H1 (cell line): ENCODE results near the gene PITPNC1. TPM values are rescaled to one million over a fixed set of nuclear protein-coding genes. Genes with fewer than 3 reads are reported as not detected.
A peak's percentile ranks its signal among the peaks of the same experiment; 100 is the strongest.

Experiments used
- ATF3 ChIP-seq: IDR thresholded peaks from 2 replicates; pipeline ENCODE4 v1.6.1; 2011; ENCODE audit warnings: low read depth, mild to moderate bottlenecking, low read length; ENCODE audit not compliant: insufficient read depth
- CBX8 ChIP-seq: fragments of 300-800, 300-1000 bp; sonication (generic); IDR thresholded peaks from 2 replicates; pipeline ENCODE4 v1.7.1; 2016; ENCODE audit warnings: low read depth, low read length, borderline replicate concordance
- CREB1 ChIP-seq: IDR thresholded peaks from 2 replicates; pipeline ENCODE4 v1.6.1; 2012; ENCODE audit warnings: inconsistent platforms
- CTBP2 ChIP-seq: IDR thresholded peaks from 2 replicates; pipeline ENCODE4 v1.7.0; 2011; ENCODE audit warnings: borderline replicate concordance, mild to moderate bottlenecking, moderate library complexity, mixed read lengths, low read length; ENCODE audit not compliant: insufficient read depth, insufficient read length
- KDM5A ChIP-seq: fragments of 200-600 bp; IDR thresholded peaks from 2 replicates; pipeline ENCODE4 v1.7.1; 2012; ENCODE audit warnings: mild to moderate bottlenecking, low read length, inconsistent platforms, mixed read lengths
- MAFK ChIP-seq: IDR thresholded peaks from 2 replicates; pipeline ENCODE4 v1.6.1; 2012; ENCODE audit warnings: low read depth, mild to moderate bottlenecking, improper control_type of control experiment, low read length
- NANOG ChIP-seq: IDR thresholded peaks from 2 replicates; pipeline ENCODE4 v1.6.1; 2011; ENCODE audit warnings: low read length, low read depth, mild to moderate bottlenecking, inconsistent platforms; ENCODE audit not compliant: insufficient read depth, poor library complexity, severe bottlenecking
- SAP30 ChIP-seq: fragments of 300-600 bp; sonication (generic); IDR thresholded peaks from 2 replicates; pipeline ENCODE4 v1.7.1; 2012; ENCODE audit warnings: low read length, moderate library complexity, mild to moderate bottlenecking, inconsistent platforms; ENCODE audit not compliant: insufficient read depth, insufficient replicate concordance
- SP2 ChIP-seq: IDR thresholded peaks from 2 replicates; pipeline ENCODE4 v1.6.1; 2012; ENCODE audit warnings: mild to moderate bottlenecking, low read length, inconsistent platforms
- SUZ12 ChIP-seq: fragments of 200-600 bp; sonication (generic); IDR thresholded peaks from 2 replicates; pipeline ENCODE4 v1.6.1; 2012; ENCODE audit warnings: mild to moderate bottlenecking, inconsistent platforms, low read length, moderate library complexity, mixed read lengths
- TAF7 ChIP-seq: optimal IDR thresholded peaks from 2 replicates; pipeline ENCODE3; 2011; ENCODE audit warnings: low read depth, mild to moderate bottlenecking, inconsistent platforms, low read length, moderate library complexity, borderline replicate concordance
- polyA plus RNA-seq, 7 experiments: library from polyadenylated mRNA; depleted of rRNA in 3 of 7; stranded (reverse) in 5 of 7; unstranded in 2 of 7; fragments of >200 nt in 5 of 7; fragments of 200-250 nt in 2 of 7; gene quantifications; 1 replicate in 5 of 7; 2 replicates in 1 of 7; 4 replicates in 1 of 7; pipeline versions ENCODE4 v1.2.1 to v1.2.3, GENCODE V29; 2011 to 2013; ENCODE audit warnings: missing spikeins in 2 of 7, mixed read lengths in 2 of 7
- total RNA-seq: library from RNA; stranded (reverse); fragmentation: NEBNext Ultra II Directional; extraction: Animal tissue kit (Norgen Biotek cat#: 25700); gene quantifications from 2 replicates; pipeline ENCODE4 v1.2.1, GENCODE V29; 2021

The PITPNC1 gene
- total and polyA plus RNA-seq, 2 of the 8 experiments (the other 6 are each of a cell fraction or from before 2014, with no cell fraction given) = 17.6 to 54.7 TPM

- TF ChIP-seq SP2 (no peak), KDM5A (no peak), CBX8 (no peak), MAFK (peak; percentile 41; the same call in 1 of the 2 replicates), ATF3 (no peak), CTBP2 (no peak), TAF7 (peak; percentile 76), NANOG (no peak), SAP30 (no peak), CREB1 (peak; percentile 77), SUZ12 (no peak)
These were observed 10.6 kb upstream of the PITPNC1 start, which contains the start of gene PSMD12 (continued) for GRCh38 chr17:67366193-67367157.
